ENCODE data around the gene GRAMD1C. TPM values are rescaled to one million over a fixed set of nuclear protein-coding genes. Genes with fewer than 3 reads are reported as not detected.

The GRAMD1C gene
- total and polyA plus RNA-seq, 5 donors from 2014 or later = 0.20 to 1.8 (median 0.86) TPM; not detected in 1

- H3K27ac Mint-ChIP-seq = no peak overlapping the region
- Histone ChIP-seq H3K27me3 (ENCODE audit: control insufficient read depth, insufficient read depth, low read length) (peaks cover 8% of the 10 kb centered on the region), H3K9me3 (ENCODE audit: control insufficient read depth in 2 of 2, low read length in 2 of 2) (no peaks in the 10 kb centered on the region), H3K27ac (ENCODE audit: insufficient read depth, low read length, poor library complexity, severe bottlenecking) (no peak overlapping the region), H3K4me3 (ENCODE audit: low read depth, low read length) (no peak overlapping the region), H3K36me3 (ENCODE audit: control insufficient read depth, insufficient read depth, low read length) (no peaks in the 10 kb centered on the region), H3K4me1 (ENCODE audit: control insufficient read depth, insufficient read depth, low read length, poor library complexity, severe bottlenecking) (no peaks in the 10 kb centered on the region)
- H3K27me3 Mint-ChIP-seq = peaks cover 35% of the 10 kb centered on the region
- H3K9me3 Mint-ChIP-seq = peaks cover 0 to 9% (median 2%) of the 10 kb centered on the region in 7 donors
- no peak for DNase-seq
- ATAC-seq (ENCODE audit: low read depth in 2 of 2) = no peak
- no peak overlapping the region for H3K4me3 Mint-ChIP-seq
- H3K4me1 Mint-ChIP-seq = no peaks in the 10 kb centered on the region
- no peaks in the 10 kb centered on the region for H3K36me3 Mint-ChIP-seq
Measured at GRCh38 chr3:113867506-113867905, 28.9 kb downstream of the GRAMD1C start.

- no peak for ATAC-seq (ENCODE audit: low read depth in 2 of 2)
- DNase-seq = no peak
Measured at GRCh38 chr3:113873293-113873692, 34.7 kb downstream of the GRAMD1C start.

DNA sequence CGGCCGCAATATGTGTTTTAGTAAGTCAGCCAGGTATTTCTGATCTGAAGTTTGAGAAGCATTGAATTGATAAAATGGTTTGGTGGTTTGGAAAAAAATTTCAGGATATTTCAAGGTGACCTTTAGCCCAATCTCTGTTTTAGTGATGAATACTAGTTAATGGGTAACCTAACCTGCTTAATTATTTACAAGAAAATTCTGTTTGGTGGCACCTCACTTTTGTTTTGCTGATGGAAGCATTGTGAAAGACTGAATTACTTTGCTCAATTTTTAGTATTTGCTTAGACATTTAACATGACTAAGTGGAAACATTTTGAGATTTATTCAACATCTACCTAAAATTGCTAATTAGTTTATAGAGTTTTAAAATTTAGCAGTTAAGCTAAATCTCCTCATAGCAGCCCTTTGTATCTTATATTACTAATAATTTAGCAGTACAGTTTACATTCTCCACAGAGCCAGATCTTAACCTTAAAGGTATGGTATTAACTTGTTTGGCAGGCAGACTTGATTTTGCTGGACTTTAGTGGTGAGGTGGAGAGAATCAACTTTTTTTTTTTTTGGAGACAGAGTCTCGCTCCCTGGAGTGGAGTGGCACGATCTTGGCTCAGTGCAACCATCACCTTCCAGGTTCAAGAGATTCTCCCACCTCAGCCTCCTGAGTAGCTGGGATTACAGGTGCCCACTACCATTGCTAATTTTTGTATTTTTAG is 35.4 kb downstream of the GRAMD1C start:
- no peaks in the 10 kb centered on the region for H3K36me3 ChIP-seq (ENCODE audit: control insufficient read depth, insufficient read depth, low read length)
- peaks cover 6% of the 10 kb centered on the region for H3K27me3 ChIP-seq (ENCODE audit: control insufficient read depth, insufficient read depth, low read length)
- H3K4me3 ChIP-seq (ENCODE audit: low read depth, low read length) = no peak overlapping the region
- no peaks in the 10 kb centered on the region for H3K9me3 ChIP-seq (ENCODE audit: control insufficient read depth in 2 of 2, low read length in 2 of 2)
- no peaks in the 10 kb centered on the region for H3K4me1 Mint-ChIP-seq
- H3K4me1 ChIP-seq (ENCODE audit: control insufficient read depth, insufficient read depth, low read length, poor library complexity, severe bottlenecking) = no peaks in the 10 kb centered on the region
- DNase-seq (no peak), ATAC-seq (ENCODE audit: low read depth in 2 of 2) (no peak)
- H3K4me3 Mint-ChIP-seq = no peak overlapping the region
- no peak overlapping the region for H3K27ac ChIP-seq (ENCODE audit: insufficient read depth, low read length, poor library complexity, severe bottlenecking)
- no peaks in the 10 kb centered on the region for H3K36me3 Mint-ChIP-seq
- peaks cover 0 to 2% (median 0%) of the 10 kb centered on the region in 7 donors for H3K9me3 Mint-ChIP-seq
- H3K27ac Mint-ChIP-seq = no peak overlapping the region
- peaks cover 23% of the 10 kb centered on the region for H3K27me3 Mint-ChIP-seq

More at GRCh38 chr3:113873293-113873692, 34.7 kb downstream of the GRAMD1C start:
- no peaks in the 10 kb centered on the region for H3K4me1 Mint-ChIP-seq
- no peaks in the 10 kb centered on the region for H3K36me3 ChIP-seq (ENCODE audit: control insufficient read depth, insufficient read depth, low read length)
- no peak overlapping the region for H3K27ac Mint-ChIP-seq
- no peaks in the 10 kb centered on the region for H3K36me3 Mint-ChIP-seq
- H3K4me3 Mint-ChIP-seq = no peak overlapping the region
- H3K9me3 Mint-ChIP-seq = peaks cover 0 to 2% (median 0%) of the 10 kb centered on the region in 7 donors
- no peaks in the 10 kb centered on the region for H3K9me3 ChIP-seq (ENCODE audit: control insufficient read depth in 2 of 2, low read length in 2 of 2)
- H3K27me3 Mint-ChIP-seq = peaks cover 30% of the 10 kb centered on the region
- H3K4me1 ChIP-seq (ENCODE audit: control insufficient read depth, insufficient read depth, low read length, poor library complexity, severe bottlenecking) = no peaks in the 10 kb centered on the region
- H3K27ac ChIP-seq (ENCODE audit: insufficient read depth, low read length, poor library complexity, severe bottlenecking) = no peak overlapping the region
- no peak overlapping the region for H3K4me3 ChIP-seq (ENCODE audit: low read depth, low read length)
- peaks cover 7% of the 10 kb centered on the region for H3K27me3 ChIP-seq (ENCODE audit: control insufficient read depth, insufficient read depth, low read length)

DNA sequence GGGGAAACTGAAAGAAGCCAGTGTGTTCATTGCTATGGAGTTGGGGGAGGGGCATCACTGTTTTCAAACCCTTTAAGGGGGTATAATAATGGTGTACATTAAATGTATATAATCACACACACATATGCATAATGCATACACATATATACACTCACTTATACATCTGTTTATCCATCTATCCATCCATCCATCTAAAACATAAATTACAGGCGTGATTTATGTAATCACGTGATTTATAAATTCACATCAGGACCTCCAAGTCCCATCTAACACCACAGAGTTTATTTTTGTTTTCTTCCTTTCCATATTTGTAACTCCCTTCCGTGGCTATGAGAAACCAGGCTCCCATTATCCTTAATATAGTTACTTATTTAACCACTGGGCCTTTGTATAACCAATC is 39.8 kb downstream of the GRAMD1C start:
- H3K4me1 ChIP-seq (ENCODE audit: control insufficient read depth, insufficient read depth, low read length, poor library complexity, severe bottlenecking) = no peaks in the 10 kb centered on the region
- H3K36me3 ChIP-seq (ENCODE audit: control insufficient read depth, insufficient read depth, low read length) = no peaks in the 10 kb centered on the region
- H3K9me3 Mint-ChIP-seq = peaks cover 0 to 1% (median 0%) of the 10 kb centered on the region in 7 donors
- H3K4me1 Mint-ChIP-seq = peaks cover 0 to 4% (median 0%) of the 10 kb centered on the region in 4 donors
- H3K36me3 Mint-ChIP-seq = no peaks in the 10 kb centered on the region
- no peak overlapping the region for H3K27ac ChIP-seq (ENCODE audit: insufficient read depth, low read length, poor library complexity, severe bottlenecking)
- no peak overlapping the region for H3K4me3 Mint-ChIP-seq
- no peak overlapping the region for H3K27ac Mint-ChIP-seq
- H3K27me3 ChIP-seq (ENCODE audit: control insufficient read depth, insufficient read depth, low read length) = no peaks in the 10 kb centered on the region
- H3K9me3 ChIP-seq (ENCODE audit: control insufficient read depth in 2 of 2, low read length in 2 of 2) = no peaks in the 10 kb centered on the region
- H3K4me3 ChIP-seq (ENCODE audit: low read depth, low read length) = no peak overlapping the region
- peaks cover 17% of the 10 kb centered on the region for H3K27me3 Mint-ChIP-seq
- DNase-seq = no peak
- ATAC-seq (ENCODE audit: low read depth in 2 of 2) = no peak

GRCh38 chr3:113885050-113885449 is 46.5 kb downstream of the GRAMD1C start:
- ATAC-seq (ENCODE audit: low read depth in 2 of 2) = no peak

DNA sequence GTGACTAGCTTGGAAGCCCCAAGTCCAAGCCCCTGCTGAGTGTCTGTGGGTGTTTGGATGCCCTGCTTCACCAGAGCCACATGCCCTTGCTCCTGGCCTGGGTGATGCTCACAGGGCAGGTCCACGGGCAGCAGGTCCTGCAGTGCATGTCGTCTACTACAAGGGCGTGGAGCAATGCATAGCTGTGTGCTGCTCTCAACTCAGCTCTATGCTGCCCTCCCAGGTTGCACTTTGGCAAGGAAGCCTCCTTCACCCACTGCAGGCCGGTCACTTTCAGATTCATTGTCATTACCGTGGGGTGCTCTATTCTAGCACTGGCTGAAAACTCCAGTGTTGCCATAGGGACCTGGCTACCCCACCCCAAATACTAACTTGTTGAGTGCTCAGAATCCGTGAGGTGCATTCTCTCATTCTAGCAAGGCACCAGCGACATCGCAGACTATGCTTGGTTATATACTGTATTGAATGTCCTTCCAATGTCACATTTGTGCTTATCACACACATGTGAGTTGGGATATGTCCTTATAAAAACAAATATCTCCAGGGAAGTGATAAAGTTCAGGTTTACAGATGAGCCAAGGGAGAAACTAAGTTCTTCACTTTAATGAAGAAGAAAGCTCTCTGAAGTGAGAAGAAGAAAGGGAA is 51.8 kb downstream of the GRAMD1C start:
- no peaks in the 10 kb centered on the region for H3K36me3 Mint-ChIP-seq
- H3K4me3 Mint-ChIP-seq = no peak overlapping the region
- no peaks in the 10 kb centered on the region for H3K4me1 Mint-ChIP-seq

More at GRCh38 chr3:113885050-113885449, 46.5 kb downstream of the GRAMD1C start:
- Mint-ChIP-seq H3K4me1 (no peaks in the 10 kb centered on the region), H3K4me3 (no peak overlapping the region), H3K36me3 (no peaks in the 10 kb centered on the region), H3K27ac (no peak overlapping the region), H3K27me3 (peaks cover 6% of the 10 kb centered on the region), H3K9me3 (peaks cover 0 to 4% (median 0%) of the 10 kb centered on the region in 7 donors)
- H3K4me3 ChIP-seq (ENCODE audit: low read depth, low read length) = no peak overlapping the region
- H3K9me3 ChIP-seq (ENCODE audit: control insufficient read depth in 2 of 2, low read length in 2 of 2) = no peaks in the 10 kb centered on the region
- H3K27ac ChIP-seq (ENCODE audit: insufficient read depth, low read length, poor library complexity, severe bottlenecking) = no peak overlapping the region
- no peak for DNase-seq
- H3K36me3 ChIP-seq (ENCODE audit: control insufficient read depth, insufficient read depth, low read length) = no peaks in the 10 kb centered on the region
- no peaks in the 10 kb centered on the region for H3K27me3 ChIP-seq (ENCODE audit: control insufficient read depth, insufficient read depth, low read length)
- no peaks in the 10 kb centered on the region for H3K4me1 ChIP-seq (ENCODE audit: control insufficient read depth, insufficient read depth, low read length, poor library complexity, severe bottlenecking)

GRCh38 chr3:113894927-113895326 is 56.3 kb downstream of the GRAMD1C start:
- DNase-seq (no peak), ATAC-seq (ENCODE audit: low read depth in 2 of 2) (no peak)
- Mint-ChIP-seq H3K4me3 (no peak overlapping the region), H3K27me3 (no peaks in the 10 kb centered on the region), H3K36me3 (no peaks in the 10 kb centered on the region), H3K9me3 (peaks cover 0 to 1% (median 0%) of the 10 kb centered on the region in 7 donors), H3K27ac (no peak overlapping the region), H3K4me1 (peaks cover 0 to 6% (median 5%) of the 10 kb centered on the region in 4 donors)
- Histone ChIP-seq H3K4me3 (ENCODE audit: low read depth, low read length) (no peak overlapping the region), H3K27me3 (ENCODE audit: control insufficient read depth, insufficient read depth, low read length) (peaks cover 4% of the 10 kb centered on the region), H3K27ac (ENCODE audit: insufficient read depth, low read length, poor library complexity, severe bottlenecking) (no peak overlapping the region), H3K36me3 (ENCODE audit: control insufficient read depth, insufficient read depth, low read length) (no peaks in the 10 kb centered on the region), H3K4me1 (ENCODE audit: control insufficient read depth, insufficient read depth, low read length, poor library complexity, severe bottlenecking) (no peaks in the 10 kb centered on the region), H3K9me3 (ENCODE audit: control insufficient read depth in 2 of 2, low read length in 2 of 2) (no peaks in the 10 kb centered on the region)

More for the DNA sequence above, 51.8 kb downstream of the GRAMD1C start:
- DNase-seq = no peak
- Histone ChIP-seq H3K27ac (ENCODE audit: insufficient read depth, low read length, poor library complexity, severe bottlenecking) (no peak overlapping the region), H3K4me1 (ENCODE audit: control insufficient read depth, insufficient read depth, low read length, poor library complexity, severe bottlenecking) (no peaks in the 10 kb centered on the region), H3K9me3 (ENCODE audit: control insufficient read depth in 2 of 2, low read length in 2 of 2) (no peaks in the 10 kb centered on the region), H3K36me3 (ENCODE audit: control insufficient read depth, insufficient read depth, low read length) (no peaks in the 10 kb centered on the region), H3K4me3 (ENCODE audit: low read depth, low read length) (no peak overlapping the region), H3K27me3 (ENCODE audit: control insufficient read depth, insufficient read depth, low read length) (no peaks in the 10 kb centered on the region)
- peaks cover 6% of the 10 kb centered on the region for H3K27me3 Mint-ChIP-seq
- ATAC-seq (ENCODE audit: low read depth in 2 of 2) = no peak
- H3K27ac Mint-ChIP-seq = no peak overlapping the region
- H3K9me3 Mint-ChIP-seq = no peaks in the 10 kb centered on the region
